ENCODE data around the gene MSI2. TPM values are rescaled to one million over a fixed set of nuclear protein-coding genes. Genes with fewer than 3 reads are reported as not detected.

The MSI2 gene
- total and polyA plus RNA-seq, 2 experiments from 2014 or later, result 18.9 to 41.8 TPM

DNA sequence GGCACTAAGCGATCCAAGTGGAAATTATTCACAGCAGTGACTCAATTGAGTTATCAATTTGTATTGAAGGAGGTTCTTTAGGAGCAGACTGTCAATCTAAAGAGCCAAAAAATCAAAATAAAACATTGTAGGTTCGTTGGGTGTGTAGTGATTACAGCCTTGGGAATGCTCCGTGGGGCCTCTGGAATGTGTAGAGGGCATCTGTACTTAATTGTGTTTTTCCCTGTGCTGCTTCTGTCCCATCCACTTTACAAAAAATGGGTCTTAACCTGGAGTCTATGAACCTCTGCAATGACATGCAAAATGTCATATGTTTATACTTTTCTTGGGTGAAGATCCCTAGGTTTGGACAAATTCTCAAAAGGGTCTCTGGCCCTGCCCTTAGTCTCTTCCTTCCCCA is 273.7 kb downstream of the MSI2 start:
- ATAC-seq (no peak), DNase-seq (ENCODE audit: low spot score) (no peak)
- TF ChIP-seq ZNF331 (CRISPR knock-in tag; IDR thresholded peaks at IDR 0.05; ENCODE audit: low read depth), result no peak
- no peak for TF ChIP-seq JUNB (IDR thresholded peaks at IDR 0.05; ENCODE audit: unreplicated experiment)
- no peak for TF ChIP-seq EZH2 (IDR thresholded peaks at IDR 0.05; ENCODE audit: low read depth, unreplicated experiment)
- TF ChIP-seq, protein P1, sequence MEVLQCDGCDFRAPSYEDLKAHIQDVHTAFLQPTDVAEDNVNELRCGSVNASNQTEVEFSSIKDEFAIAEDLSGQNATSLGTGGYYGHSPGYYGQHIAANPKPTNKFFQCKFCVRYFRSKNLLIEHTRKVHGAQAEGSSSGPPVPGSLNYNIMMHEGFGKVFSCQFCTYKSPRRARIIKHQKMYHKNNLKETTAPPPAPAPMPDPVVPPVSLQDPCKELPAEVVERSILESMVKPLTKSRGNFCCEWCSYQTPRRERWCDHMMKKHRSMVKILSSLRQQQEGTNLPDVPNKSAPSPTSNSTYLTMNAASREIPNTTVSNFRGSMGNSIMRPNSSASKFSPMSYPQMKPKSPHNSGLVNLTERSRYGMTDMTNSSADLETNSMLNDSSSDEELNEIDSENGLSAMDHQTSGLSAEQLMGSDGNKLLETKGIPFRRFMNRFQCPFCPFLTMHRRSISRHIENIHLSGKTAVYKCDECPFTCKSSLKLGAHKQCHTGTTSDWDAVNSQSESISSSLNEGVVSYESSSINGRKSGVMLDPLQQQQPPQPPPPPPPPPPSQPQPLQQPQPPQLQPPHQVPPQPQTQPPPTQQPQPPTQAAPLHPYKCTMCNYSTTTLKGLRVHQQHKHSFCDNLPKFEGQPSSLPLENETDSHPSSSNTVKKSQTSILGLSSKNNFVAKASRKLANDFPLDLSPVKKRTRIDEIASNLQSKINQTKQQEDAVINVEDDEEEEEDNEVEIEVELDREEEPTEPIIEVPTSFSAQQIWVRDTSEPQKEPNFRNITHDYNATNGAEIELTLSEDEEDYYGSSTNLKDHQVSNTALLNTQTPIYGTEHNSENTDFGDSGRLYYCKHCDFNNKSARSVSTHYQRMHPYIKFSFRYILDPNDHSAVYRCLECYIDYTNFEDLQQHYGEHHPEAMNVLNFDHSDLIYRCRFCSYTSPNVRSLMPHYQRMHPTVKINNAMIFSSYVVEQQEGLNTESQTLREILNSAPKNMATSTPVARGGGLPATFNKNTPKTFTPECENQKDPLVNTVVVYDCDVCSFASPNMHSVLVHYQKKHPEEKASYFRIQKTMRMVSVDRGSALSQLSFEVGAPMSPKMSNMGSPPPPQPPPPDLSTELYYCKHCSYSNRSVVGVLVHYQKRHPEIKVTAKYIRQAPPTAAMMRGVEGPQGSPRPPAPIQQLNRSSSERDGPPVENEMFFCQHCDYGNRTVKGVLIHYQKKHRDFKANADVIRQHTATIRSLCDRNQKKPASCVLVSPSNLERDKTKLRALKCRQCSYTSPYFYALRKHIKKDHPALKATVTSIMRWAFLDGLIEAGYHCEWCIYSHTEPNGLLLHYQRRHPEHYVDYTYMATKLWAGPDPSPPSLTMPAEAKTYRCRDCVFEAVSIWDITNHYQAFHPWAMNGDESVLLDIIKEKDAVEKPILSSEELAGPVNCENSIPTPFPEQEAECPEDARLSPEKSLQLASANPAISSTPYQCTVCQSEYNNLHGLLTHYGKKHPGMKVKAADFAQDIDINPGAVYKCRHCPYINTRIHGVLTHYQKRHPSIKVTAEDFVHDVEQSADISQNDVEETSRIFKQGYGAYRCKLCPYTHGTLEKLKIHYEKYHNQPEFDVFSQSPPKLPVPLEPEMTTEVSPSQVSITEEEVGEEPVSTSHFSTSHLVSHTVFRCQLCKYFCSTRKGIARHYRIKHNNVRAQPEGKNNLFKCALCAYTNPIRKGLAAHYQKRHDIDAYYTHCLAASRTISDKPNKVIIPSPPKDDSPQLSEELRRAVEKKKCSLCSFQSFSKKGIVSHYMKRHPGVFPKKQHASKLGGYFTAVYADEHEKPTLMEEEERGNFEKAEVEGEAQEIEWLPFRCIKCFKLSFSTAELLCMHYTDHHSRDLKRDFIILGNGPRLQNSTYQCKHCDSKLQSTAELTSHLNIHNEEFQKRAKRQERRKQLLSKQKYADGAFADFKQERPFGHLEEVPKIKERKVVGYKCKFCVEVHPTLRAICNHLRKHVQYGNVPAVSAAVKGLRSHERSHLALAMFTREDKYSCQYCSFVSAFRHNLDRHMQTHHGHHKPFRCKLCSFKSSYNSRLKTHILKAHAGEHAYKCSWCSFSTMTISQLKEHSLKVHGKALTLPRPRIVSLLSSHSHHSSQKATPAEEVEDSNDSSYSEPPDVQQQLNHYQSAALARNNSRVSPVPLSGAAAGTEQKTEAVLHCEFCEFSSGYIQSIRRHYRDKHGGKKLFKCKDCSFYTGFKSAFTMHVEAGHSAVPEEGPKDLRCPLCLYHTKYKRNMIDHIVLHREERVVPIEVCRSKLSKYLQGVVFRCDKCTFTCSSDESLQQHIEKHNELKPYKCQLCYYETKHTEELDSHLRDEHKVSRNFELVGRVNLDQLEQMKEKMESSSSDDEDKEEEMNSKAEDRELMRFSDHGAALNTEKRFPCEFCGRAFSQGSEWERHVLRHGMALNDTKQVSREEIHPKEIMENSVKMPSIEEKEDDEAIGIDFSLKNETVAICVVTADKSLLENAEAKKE (CRISPR knock-in tag; IDR thresholded peaks at IDR 0.05), result no peak
- TF ChIP-seq EZH2phosphoT487 (IDR thresholded peaks at IDR 0.05; ENCODE audit: unreplicated experiment), result no peak
- no peak for TF ChIP-seq CREB1 (CRISPR knock-in tag; IDR thresholded peaks at IDR 0.05; ENCODE audit: low read depth)
- no peak for TF ChIP-seq STAT1 (IDR thresholded peaks at IDR 0.05; ENCODE audit: unreplicated experiment)
- TF ChIP-seq, protein P2, sequence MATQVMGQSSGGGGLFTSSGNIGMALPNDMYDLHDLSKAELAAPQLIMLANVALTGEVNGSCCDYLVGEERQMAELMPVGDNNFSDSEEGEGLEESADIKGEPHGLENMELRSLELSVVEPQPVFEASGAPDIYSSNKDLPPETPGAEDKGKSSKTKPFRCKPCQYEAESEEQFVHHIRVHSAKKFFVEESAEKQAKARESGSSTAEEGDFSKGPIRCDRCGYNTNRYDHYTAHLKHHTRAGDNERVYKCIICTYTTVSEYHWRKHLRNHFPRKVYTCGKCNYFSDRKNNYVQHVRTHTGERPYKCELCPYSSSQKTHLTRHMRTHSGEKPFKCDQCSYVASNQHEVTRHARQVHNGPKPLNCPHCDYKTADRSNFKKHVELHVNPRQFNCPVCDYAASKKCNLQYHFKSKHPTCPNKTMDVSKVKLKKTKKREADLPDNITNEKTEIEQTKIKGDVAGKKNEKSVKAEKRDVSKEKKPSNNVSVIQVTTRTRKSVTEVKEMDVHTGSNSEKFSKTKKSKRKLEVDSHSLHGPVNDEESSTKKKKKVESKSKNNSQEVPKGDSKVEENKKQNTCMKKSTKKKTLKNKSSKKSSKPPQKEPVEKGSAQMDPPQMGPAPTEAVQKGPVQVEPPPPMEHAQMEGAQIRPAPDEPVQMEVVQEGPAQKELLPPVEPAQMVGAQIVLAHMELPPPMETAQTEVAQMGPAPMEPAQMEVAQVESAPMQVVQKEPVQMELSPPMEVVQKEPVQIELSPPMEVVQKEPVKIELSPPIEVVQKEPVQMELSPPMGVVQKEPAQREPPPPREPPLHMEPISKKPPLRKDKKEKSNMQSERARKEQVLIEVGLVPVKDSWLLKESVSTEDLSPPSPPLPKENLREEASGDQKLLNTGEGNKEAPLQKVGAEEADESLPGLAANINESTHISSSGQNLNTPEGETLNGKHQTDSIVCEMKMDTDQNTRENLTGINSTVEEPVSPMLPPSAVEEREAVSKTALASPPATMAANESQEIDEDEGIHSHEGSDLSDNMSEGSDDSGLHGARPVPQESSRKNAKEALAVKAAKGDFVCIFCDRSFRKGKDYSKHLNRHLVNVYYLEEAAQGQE (IDR thresholded peaks at IDR 0.05; ENCODE audit: unreplicated experiment), result no peak
- TF ChIP-seq ZNF114 (CRISPR knock-in tag; IDR thresholded peaks at IDR 0.05), result no peak
- TF ChIP-seq, protein P3, sequence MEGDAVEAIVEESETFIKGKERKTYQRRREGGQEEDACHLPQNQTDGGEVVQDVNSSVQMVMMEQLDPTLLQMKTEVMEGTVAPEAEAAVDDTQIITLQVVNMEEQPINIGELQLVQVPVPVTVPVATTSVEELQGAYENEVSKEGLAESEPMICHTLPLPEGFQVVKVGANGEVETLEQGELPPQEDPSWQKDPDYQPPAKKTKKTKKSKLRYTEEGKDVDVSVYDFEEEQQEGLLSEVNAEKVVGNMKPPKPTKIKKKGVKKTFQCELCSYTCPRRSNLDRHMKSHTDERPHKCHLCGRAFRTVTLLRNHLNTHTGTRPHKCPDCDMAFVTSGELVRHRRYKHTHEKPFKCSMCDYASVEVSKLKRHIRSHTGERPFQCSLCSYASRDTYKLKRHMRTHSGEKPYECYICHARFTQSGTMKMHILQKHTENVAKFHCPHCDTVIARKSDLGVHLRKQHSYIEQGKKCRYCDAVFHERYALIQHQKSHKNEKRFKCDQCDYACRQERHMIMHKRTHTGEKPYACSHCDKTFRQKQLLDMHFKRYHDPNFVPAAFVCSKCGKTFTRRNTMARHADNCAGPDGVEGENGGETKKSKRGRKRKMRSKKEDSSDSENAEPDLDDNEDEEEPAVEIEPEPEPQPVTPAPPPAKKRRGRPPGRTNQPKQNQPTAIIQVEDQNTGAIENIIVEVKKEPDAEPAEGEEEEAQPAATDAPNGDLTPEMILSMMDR (conservative IDR thresholded peaks at IDR 0.05; ENCODE audit: low read depth in 2 of 2), result no peak
- TF ChIP-seq POLR2AphosphoS5 (IDR thresholded peaks at IDR 0.05; ENCODE audit: low read depth), result no peak
- TF ChIP-seq NANOG (IDR thresholded peaks at IDR 0.05; ENCODE audit: borderline replicate concordance), result no peak
- H3K4me1 ChIP-seq (ENCODE audit: insufficient read depth), result peaks cover 38% of the 10 kb centered on the region
- Mint-ChIP-seq H3K4me3 (no peak overlapping the region), H3K27me3 (ENCODE audit: insufficient read depth, low read depth, poor library complexity) (peaks cover 2% of the 10 kb centered on the region), H3K36me3 (ENCODE audit: low read depth) (no peaks in the 10 kb centered on the region), H3K9me3 (no peaks in the 10 kb centered on the region), H3K4me1 (peaks cover 25% of the 10 kb centered on the region), H3K27ac (0 out of 2 replicates have a peak overlapping the region, but pooled peaks have one; percentile 81)
- no peaks in the 10 kb centered on the region for H3K27me3 ChIP-seq (ENCODE audit: insufficient read depth)
- no peak overlapping the region for H3K4me3 ChIP-seq
- 0 out of 2 replicates have a peak, but pooled peaks cover 3% of the 10 kb centered on the region for H3K79me2 ChIP-seq (replicated peaks; ENCODE audit: insufficient read depth)
- no peaks in the 10 kb centered on the region for H3K9me2 ChIP-seq (ENCODE audit: insufficient read depth)
- no peaks in the 10 kb centered on the region for H4K20me1 ChIP-seq (replicated peaks; ENCODE audit: insufficient read depth)
- no peaks in the 10 kb centered on the region for H3F3A ChIP-seq (replicated peaks; ENCODE audit: low read depth)
- no peaks in the 10 kb centered on the region for H3K36me3 ChIP-seq (ENCODE audit: insufficient read depth)
- H2AFZ ChIP-seq, result no peak overlapping the region
- H3K4me2 ChIP-seq, result peak overlapping the region; percentile 21; the same call in 1 of the 2 replicates
- H3K27ac ChIP-seq (ENCODE audit: low read depth), result no peak overlapping the region

All from GM23338 (cell line).